Measurements from ENCODE around the gene NXNL1. TPM values are rescaled to one million over a fixed set of nuclear protein-coding genes. Genes with fewer than 3 reads are reported as not detected.

NXNL1 gene
- total RNA-seq, 1 experiment from 2014 or later: not detected

DNA sequence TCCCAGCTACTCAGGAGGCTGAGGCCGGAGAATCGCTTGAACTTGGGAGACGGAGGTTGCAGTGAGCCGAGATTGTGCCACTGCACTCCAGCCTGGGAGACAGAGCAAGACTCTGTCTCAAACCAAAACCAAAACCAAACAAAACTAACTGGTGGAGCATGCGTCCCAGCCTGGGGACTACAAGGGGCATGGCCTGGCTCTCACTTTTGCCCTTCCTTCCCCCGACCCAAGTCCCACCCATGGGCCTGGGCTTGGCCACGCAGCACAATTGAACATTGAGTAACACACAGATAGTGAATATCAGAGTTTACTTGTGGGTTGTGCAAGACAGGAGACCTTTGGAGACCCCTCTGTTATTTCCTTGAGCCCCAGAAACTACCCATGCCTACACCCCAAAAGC, 25.5 kb downstream of the NXNL1 start (continued):
- TF ChIP-seq IRF1 (CRISPR knock-in tag; IDR thresholded peaks at IDR 0.05) (no peak), MYBL2 (CRISPR knock-in tag; IDR thresholded peaks at IDR 0.05) (no peak), E2F4 (CRISPR knock-in tag; IDR thresholded peaks at IDR 0.05; ENCODE audit: borderline replicate concordance, low read depth) (no peak), ZNF423 (CRISPR knock-in tag; IDR thresholded peaks at IDR 0.05) (no peak), AFF4 (CRISPR knock-in tag; IDR thresholded peaks at IDR 0.05; ENCODE audit: borderline replicate concordance) (no peak)

- CTCF ChIA-PET: interaction anchor here (1.3 kb wide), 2 partner anchors 10 to 17 kb away, joined by 5 read pairs; partner anchors contain the start of gene TMEM221
- ATAC-seq (no peak), DNase-seq (ENCODE audit: low spot score) (no peak)
- Mint-ChIP-seq H3K27me3 (ENCODE audit: low read depth) (no peaks in the 10 kb centered on the region; the same call in 1 of the 2 replicates), H3K36me3 (no peaks in the 10 kb centered on the region), H3K27ac (no peak overlapping the region), H3K4me3 (no peak overlapping the region), H3K4me1 (no peaks in the 10 kb centered on the region), H3K9me3 (no peaks in the 10 kb centered on the region)
- TF ChIP-seq ZNF416 (CRISPR knock-in tag; IDR thresholded peaks at IDR 0.05) (no peak), ZNF671 (CRISPR knock-in tag; IDR thresholded peaks at IDR 0.05) (no peak), NR2C2 (CRISPR knock-in tag; IDR thresholded peaks at IDR 0.05) (no peak), ZNF121 (CRISPR knock-in tag; IDR thresholded peaks at IDR 0.05) (peak; percentile 83), NR3C1 (CRISPR knock-in tag; conservative IDR thresholded peaks at IDR 0.05; ENCODE audit: low read depth) (no peak), EMX1 (CRISPR knock-in tag; IDR thresholded peaks at IDR 0.05) (no peak)
- POLR2A ChIA-PET: no interaction called here
Measured at GRCh38 chr19:17431417-17431816, 29.3 kb downstream of the NXNL1 start.

DNA sequence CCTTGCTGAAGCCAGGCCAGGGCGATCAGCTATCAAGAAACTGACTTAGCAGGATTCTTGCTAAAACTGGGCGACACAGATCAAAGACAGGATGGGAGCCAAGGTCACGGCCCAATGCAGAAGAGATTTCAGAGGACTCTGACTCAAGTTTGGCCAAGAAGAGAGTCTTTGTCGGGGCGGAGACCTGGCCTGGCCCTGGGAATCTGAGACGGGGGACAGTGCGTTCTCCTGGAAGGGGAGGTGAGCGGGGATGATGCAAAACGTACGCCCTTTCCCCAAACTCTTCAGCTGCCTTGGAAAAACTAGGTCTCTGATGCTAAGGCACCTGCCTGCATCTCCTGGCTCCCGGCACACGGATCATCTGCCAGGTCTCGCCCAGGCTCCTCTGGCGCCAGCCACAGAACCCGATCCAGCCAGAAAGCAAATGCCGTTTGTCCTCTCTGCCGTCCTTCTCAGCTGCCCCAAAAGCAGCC, 31.0 kb downstream of the NXNL1 start:
- DNase-seq (ENCODE audit: low spot score) (no peak), ATAC-seq (no peak)
- Mint-ChIP-seq H3K9me3 (no peaks in the 10 kb centered on the region), H3K4me1 (peaks cover 5% of the 10 kb centered on the region), H3K36me3 (no peaks in the 10 kb centered on the region), H3K27me3 (ENCODE audit: low read depth) (no peaks in the 10 kb centered on the region; the same call in 1 of the 2 replicates), H3K4me3 (no peak overlapping the region), H3K27ac (no peak overlapping the region)
- ChIA-PET CTCF (interaction anchor here (0.5 to 1.6 kb wide), 6 partner anchors 10 to 150 kb away, joined by 3 to 7 read pairs (median 4); partner anchors contain the start of gene MVB12A), POLR2A (interaction anchor here (0.6 kb wide), 1 partner anchor 25 kb away, joined by 3 read pairs; no protein-coding TSS in a partner anchor)
- TF ChIP-seq SMAD3 (CRISPR knock-in tag; IDR thresholded peaks at IDR 0.05; ENCODE audit: borderline replicate concordance) (no peak), JAZF1 (CRISPR knock-in tag; IDR thresholded peaks at IDR 0.05) (no peak), NR3C1 (CRISPR knock-in tag; conservative IDR thresholded peaks at IDR 0.05; ENCODE audit: low read depth) (no peak), RORB (CRISPR knock-in tag; IDR thresholded peaks at IDR 0.05) (no peak), ZNF671 (CRISPR knock-in tag; IDR thresholded peaks at IDR 0.05) (no peak), IRF1 (CRISPR knock-in tag; IDR thresholded peaks at IDR 0.05) (no peak), ZMAT4 (CRISPR knock-in tag; IDR thresholded peaks at IDR 0.05) (no peak), HMGA2 (CRISPR knock-in tag; IDR thresholded peaks at IDR 0.05) (no peak), NR2C2 (CRISPR knock-in tag; IDR thresholded peaks at IDR 0.05) (no peak)
- TF ChIP-seq, protein P1, sequence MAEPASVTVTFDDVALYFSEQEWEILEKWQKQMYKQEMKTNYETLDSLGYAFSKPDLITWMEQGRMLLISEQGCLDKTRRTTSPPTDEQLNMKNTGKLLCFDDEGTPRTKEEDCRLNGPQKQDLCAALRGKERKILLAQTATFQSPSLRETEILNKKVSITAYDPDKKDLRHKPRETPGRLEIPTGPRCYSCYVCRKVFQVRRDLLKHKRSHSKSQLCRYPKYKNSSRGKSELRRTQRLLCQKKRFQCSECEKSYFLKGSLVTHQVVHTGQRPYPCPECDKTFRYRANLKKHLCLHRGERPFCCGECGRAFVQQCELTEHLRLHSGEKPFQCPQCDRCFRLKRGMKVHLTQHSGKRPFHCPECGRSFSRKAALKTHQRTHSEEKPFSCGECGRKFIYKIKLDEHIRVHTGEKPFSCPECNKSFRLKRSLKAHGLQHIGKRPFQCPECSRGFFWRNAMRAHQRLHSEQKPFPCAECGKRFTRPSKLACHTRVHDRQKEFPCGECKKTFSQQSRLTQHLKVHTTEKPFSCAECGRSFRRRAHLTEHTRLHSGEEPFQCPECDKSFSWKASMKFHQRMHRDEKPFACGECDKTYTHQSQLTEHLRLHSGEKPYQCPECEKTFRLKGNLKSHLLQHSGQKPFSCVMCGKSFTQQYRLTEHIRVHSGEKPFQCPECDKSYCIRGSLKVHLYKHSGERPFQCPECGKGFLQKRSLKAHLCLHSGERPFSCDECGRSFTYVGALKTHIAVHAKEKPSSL (CRISPR knock-in tag; conservative IDR thresholded peaks at IDR 0.05): no peak
- TF ChIP-seq, protein P2, sequence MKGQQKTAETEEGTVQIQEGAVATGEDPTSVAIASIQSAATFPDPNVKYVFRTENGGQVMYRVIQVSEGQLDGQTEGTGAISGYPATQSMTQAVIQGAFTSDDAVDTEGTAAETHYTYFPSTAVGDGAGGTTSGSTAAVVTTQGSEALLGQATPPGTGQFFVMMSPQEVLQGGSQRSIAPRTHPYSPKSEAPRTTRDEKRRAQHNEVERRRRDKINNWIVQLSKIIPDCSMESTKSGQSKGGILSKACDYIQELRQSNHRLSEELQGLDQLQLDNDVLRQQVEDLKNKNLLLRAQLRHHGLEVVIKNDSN (CRISPR knock-in tag; IDR thresholded peaks at IDR 0.05): no peak
